Left lung (tissue), 10 donors: ENCODE measurements around the gene WFDC5. TPM values are rescaled to one million over a fixed set of nuclear protein-coding genes. Genes with fewer than 3 reads are reported as not detected.

Experiments
- ATAC-seq: fragments of 200-7000 bp; cut with Tn5 transposase; one replicate; pipeline ENCODE4 v1.9.1; 2020; ENCODE audit warnings: moderate library complexity
- DNase-seq, 4 donors: peaks; one replicate each; pipeline ENCODE4 v3.0.0-alpha.2; 2013 to 2020
- H3K27ac ChIP-seq, 2 donors: fragments of 200-600 bp; sonication (generic) in 1 of 2; one replicate each; pipeline versions ENCODE4 v1.5.0 to v1.8.0; 2020 to 2021
- H3K27me3 ChIP-seq, 2 donors: fragments of 200-600 bp; sonication (generic) in 1 of 2; one replicate each; pipeline versions ENCODE4 v1.5.0 to v1.8.0; 2020 to 2021
- H3K36me3 ChIP-seq, 2 donors: fragments of 200-600 bp; sonication (generic) in 1 of 2; one replicate each; pipeline versions ENCODE4 v1.5.0 to v1.8.0; 2020 to 2021
- H3K4me1 ChIP-seq, 2 donors: fragments of 200-600 bp; one replicate each; pipeline ENCODE4 v1.8.0; 2021
- H3K4me3 ChIP-seq, 2 donors: fragments of 200-600 bp; sonication (generic) in 1 of 2; one replicate each; pipeline versions ENCODE4 v1.5.0 to v1.8.0; 2020 to 2021; ENCODE audit warnings: mild to moderate bottlenecking in 1 of 2
- H3K9me3 ChIP-seq, 2 donors: fragments of 200-600 bp; sonication (generic) in 1 of 2; one replicate each; pipeline versions ENCODE4 v1.5.0 to v1.8.0; 2020 to 2021
- intact Hi-C, 2 donors: fragments of 100-400 bp; cut with DNase I; formaldehyde crosslinking; loops; one replicate each; pipeline versions ENCODE4 v1.11.2 to v1.14.2; 2022
- polyA plus RNA-seq, 6 donors: library from polyadenylated mRNA; unstranded; fragments of 120-200 nt; gene quantifications; one replicate each; pipeline ENCODE4 v1.2.1, GENCODE V29; 2013; ENCODE audit not compliant: insufficient read length in 6 of 6
- total RNA-seq, 2 donors: library from RNA; stranded (reverse); fragmentation: NEBNext Ultra II Directional; extraction: Animal tissue kit (Norgen Biotek cat#: 25700); gene quantifications; one replicate each; pipeline ENCODE4 v1.2.1, GENCODE V29; 2021
- TF ChIP-seq, protein P1 (sequence below), 2 donors: fragments of 200-600 bp; sonication (generic) in 1 of 2; IDR thresholded peaks; one replicate each; pipeline versions ENCODE4 v1.5.0 to v1.8.0; 2021; ENCODE audit warnings: antibody characterized with exemption in 2 of 2
- donor health status: DM: no; HTN: yes; CAD: no.
- donor health status: DM: no; HTN: no; CAD: no.

WFDC5 gene
- total and polyA plus RNA-seq, 8 donors: 0.32 to 0.37 TPM; not detected in 6

DNA sequence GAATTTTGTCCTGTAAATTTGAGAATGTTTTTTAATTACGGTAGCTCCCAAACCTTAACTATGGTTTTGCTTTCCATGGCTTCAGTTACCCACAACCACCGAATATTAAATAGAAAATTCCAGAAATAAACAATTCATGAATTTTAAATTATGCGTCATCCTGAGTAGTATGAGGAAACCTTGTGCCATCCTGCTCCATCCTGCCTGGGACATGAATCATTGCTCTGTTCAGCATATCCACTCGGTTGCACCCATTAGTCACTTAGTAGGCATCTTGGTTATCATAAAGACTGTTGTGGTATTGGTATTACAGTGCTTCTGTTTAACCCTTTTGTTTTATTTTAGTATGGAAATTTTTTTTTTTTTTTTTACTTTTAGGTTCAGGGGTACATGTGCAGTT, 53.7 kb downstream of the WFDC5 start:
- Histone ChIP-seq H3K27me3 (no peaks in the 10 kb centered on the region), H3K9me3 (no peaks in the 10 kb centered on the region), H3K4me3 (no peak overlapping the region), H3K4me1 (peaks cover 0 to 6% of the 10 kb centered on the region in 2 donors), H3K36me3 (peaks cover 0 to 20% of the 10 kb centered on the region in 2 donors), H3K27ac (no peak overlapping the region)
- TF ChIP-seq, protein P1, sequence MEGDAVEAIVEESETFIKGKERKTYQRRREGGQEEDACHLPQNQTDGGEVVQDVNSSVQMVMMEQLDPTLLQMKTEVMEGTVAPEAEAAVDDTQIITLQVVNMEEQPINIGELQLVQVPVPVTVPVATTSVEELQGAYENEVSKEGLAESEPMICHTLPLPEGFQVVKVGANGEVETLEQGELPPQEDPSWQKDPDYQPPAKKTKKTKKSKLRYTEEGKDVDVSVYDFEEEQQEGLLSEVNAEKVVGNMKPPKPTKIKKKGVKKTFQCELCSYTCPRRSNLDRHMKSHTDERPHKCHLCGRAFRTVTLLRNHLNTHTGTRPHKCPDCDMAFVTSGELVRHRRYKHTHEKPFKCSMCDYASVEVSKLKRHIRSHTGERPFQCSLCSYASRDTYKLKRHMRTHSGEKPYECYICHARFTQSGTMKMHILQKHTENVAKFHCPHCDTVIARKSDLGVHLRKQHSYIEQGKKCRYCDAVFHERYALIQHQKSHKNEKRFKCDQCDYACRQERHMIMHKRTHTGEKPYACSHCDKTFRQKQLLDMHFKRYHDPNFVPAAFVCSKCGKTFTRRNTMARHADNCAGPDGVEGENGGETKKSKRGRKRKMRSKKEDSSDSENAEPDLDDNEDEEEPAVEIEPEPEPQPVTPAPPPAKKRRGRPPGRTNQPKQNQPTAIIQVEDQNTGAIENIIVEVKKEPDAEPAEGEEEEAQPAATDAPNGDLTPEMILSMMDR (IDR thresholded peaks at IDR 0.05): no peak
- DNase-seq (no peak), ATAC-seq (no peak)
- intact Hi-C loops: no loop called here

DNA sequence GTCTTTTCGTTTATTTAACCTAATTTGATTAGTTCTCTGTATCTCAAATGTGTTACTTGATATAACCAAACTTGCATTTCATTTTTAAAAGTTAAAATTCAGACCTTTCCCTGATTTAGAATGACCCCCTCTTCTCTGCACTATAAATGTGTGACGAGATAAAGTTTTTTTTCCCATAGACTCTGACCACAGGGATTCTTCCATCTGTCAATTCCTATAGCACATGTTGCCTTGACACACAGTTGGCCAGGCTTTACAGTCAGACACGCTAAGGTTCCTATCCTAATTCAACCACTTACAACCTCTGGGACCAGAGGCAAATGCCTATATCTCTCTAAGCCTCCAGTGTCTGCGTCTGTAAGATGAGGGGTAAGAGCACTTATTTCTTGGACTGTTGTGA, 54.7 kb downstream of the WFDC5 start:
- no peak overlapping the region for H3K27ac ChIP-seq
- intact Hi-C loops: no loop called here
- H3K4me3 ChIP-seq: no peak overlapping the region
- ATAC-seq (no peak), DNase-seq (no peak)
- TF ChIP-seq, protein P1 (IDR thresholded peaks at IDR 0.05): no peak
- H3K27me3 ChIP-seq: no peaks in the 10 kb centered on the region
- H3K4me1 ChIP-seq: peaks cover 0 to 6% of the 10 kb centered on the region in 2 donors
- H3K36me3 ChIP-seq: peaks cover 0 to 27% of the 10 kb centered on the region in 2 donors
- no peaks in the 10 kb centered on the region for H3K9me3 ChIP-seq

Other genes starting within 250 kb of the WFDC5 start
- 100 to 1,000 TPM; 188 to 228 TPM for gene YWHAB, start 229.5 kb downstream of the WFDC5 start, total RNA-seq
- gene YWHAB, start 229.5 kb downstream of the WFDC5 start, polyA plus RNA-seq: 100 to 1,000 TPM; 164 to 196 (median 192) TPM
- gene PABPC1L, start 205.1 kb downstream of the WFDC5 start, total RNA-seq: 10 to 100 TPM; 41.2 to 41.3 TPM
- 100 to 1,000 TPM in 2 of 6 donors, 10 to 100 TPM in 4; 68.9 to 116 (median 94.7) TPM for gene PABPC1L, start 205.1 kb downstream of the WFDC5 start, polyA plus RNA-seq
- 10 to 100 TPM; 18.1 to 18.6 TPM for gene TOMM34, start 154.8 kb downstream of the WFDC5 start, total RNA-seq
- 10 to 100 TPM; 22.7 to 26.8 (median 24.5) TPM for gene TOMM34, start 154.8 kb downstream of the WFDC5 start, polyA plus RNA-seq
- 10 to 100 TPM; 33.6 to 63.7 TPM for gene STK4, start 148.7 kb downstream of the WFDC5 start, total RNA-seq
- gene STK4, start 148.7 kb downstream of the WFDC5 start, polyA plus RNA-seq: 10 to 100 TPM; 25.0 to 30.6 (median 26.6) TPM
- under 1 TPM; 0.97 to 0.99 TPM for gene KCNS1, start 14.0 kb downstream of the WFDC5 start, total RNA-seq
- gene KCNS1, start 14.0 kb downstream of the WFDC5 start, polyA plus RNA-seq: under 1 TPM in 5 of 6 donors, not detected in 1; 0.05 to 0.10 (median 0.07) TPM
- under 1 TPM; 0.44 to 0.73 TPM for gene WFDC12, start 9.3 kb upstream of the WFDC5 start, total RNA-seq
- not detected for gene WFDC12, start 9.3 kb upstream of the WFDC5 start, polyA plus RNA-seq
- gene PI3, start 59.7 kb upstream of the WFDC5 start, total RNA-seq: 100 to 1,000 TPM in 1 of 2 donors, 1 to 10 TPM in 1; 1.4 to 165 TPM
- under 1 TPM in 1 of 6 donors, not detected in 5; 0.25 TPM for gene PI3, start 59.7 kb upstream of the WFDC5 start, polyA plus RNA-seq
- gene SEMG1, start 91.9 kb upstream of the WFDC5 start, total RNA-seq: under 1 TPM in 1 of 2 donors, not detected in 1; 0.31 TPM
- gene SEMG1, start 91.9 kb upstream of the WFDC5 start, polyA plus RNA-seq: not detected
- gene SEMG2, start 106.2 kb upstream of the WFDC5 start, total RNA-seq: not detected
- not detected for gene SEMG2, start 106.2 kb upstream of the WFDC5 start, polyA plus RNA-seq
- 100 to 1,000 TPM; 496 to 672 TPM for gene SLPI, start 139.4 kb upstream of the WFDC5 start, total RNA-seq
- gene SLPI, start 139.4 kb upstream of the WFDC5 start, polyA plus RNA-seq: 1 to 10 TPM; 1.9 to 5.8 (median 4.1) TPM
- not detected for gene RBPJL, start 191.7 kb upstream of the WFDC5 start, total RNA-seq
- not detected for gene RBPJL, start 191.7 kb upstream of the WFDC5 start, polyA plus RNA-seq
- gene MATN4, start 193.1 kb upstream of the WFDC5 start, total RNA-seq: under 1 TPM in 1 of 2 donors, not detected in 1; 0.23 TPM
- under 1 TPM in 3 of 6 donors, not detected in 3; 0.07 to 0.14 (median 0.11) TPM for gene MATN4, start 193.1 kb upstream of the WFDC5 start, polyA plus RNA-seq
- gene SDC4, start 233.2 kb upstream of the WFDC5 start, total RNA-seq: 100 to 1,000 TPM; 199 to 329 TPM
- 100 to 1,000 TPM; 183 to 284 (median 206) TPM for gene SDC4, start 233.2 kb upstream of the WFDC5 start, polyA plus RNA-seq
- 10 to 100 TPM; 44.3 to 48.8 TPM for gene SYS1, start 248.0 kb upstream of the WFDC5 start, total RNA-seq
- 10 to 100 TPM; 20.8 to 27.3 (median 23.1) TPM for gene SYS1, start 248.0 kb upstream of the WFDC5 start, polyA plus RNA-seq